ENCODE data around the gene CLCN1. TPM values are rescaled to one million over a fixed set of nuclear protein-coding genes. Genes with fewer than 3 reads are reported as not detected.

Gene CLCN1
- total and polyA plus RNA-seq, 2 donors (not counting 1 experiment from before 2014, with no cell fraction given) = under 0.01 TPM; not detected in 1

- DNase-seq (ENCODE audit: low read depth in 2 of 2) = no peak
- Histone ChIP-seq H3K4me3 (replicated peaks in 1 of 4; ENCODE audit: control extremely low read depth in 1 of 4, insufficient read depth in 1 of 4, low read depth in 3 of 4, low read length in 4 of 4) (no peak overlapping the region), H3K27ac (ENCODE audit: insufficient read depth, low read length) (no peak overlapping the region), H3K36me3 (ENCODE audit: control insufficient read depth, insufficient read depth, low read length) (peaks cover under 1% of the 10 kb centered on the region), H3K9me3 (ENCODE audit: control insufficient read depth, insufficient read depth, low read depth, low read length) (no peaks in the 10 kb centered on the region), H3K9ac (ENCODE audit: insufficient read depth, low read length) (no peak overlapping the region), H3K4me1 (ENCODE audit: control insufficient read depth, extremely low read depth, insufficient read depth, low read length) (peaks cover 2% of the 10 kb centered on the region), H3K4me2 (ENCODE audit: extremely low read depth, insufficient read depth, low read length) (no peak overlapping the region), H3K79me2 (ENCODE audit: control insufficient read depth, insufficient read depth, low read length) (no peaks in the 10 kb centered on the region), H4K20me1 (ENCODE audit: control insufficient read depth, extremely low read depth, insufficient read depth, low read length) (no peaks in the 10 kb centered on the region), H2AFZ (ENCODE audit: low read length) (no peak overlapping the region), H3K27me3 (ENCODE audit: control insufficient read depth, insufficient read depth, low read length) (no peaks in the 10 kb centered on the region)
- TF ChIP-seq EZH2 (IDR thresholded peaks at IDR 0.05; ENCODE audit: low read length, missing control alignments) = no peak
- TF ChIP-seq CTCF (conservative IDR thresholded peaks at IDR 0.05 in 1 of 2, IDR thresholded peaks at IDR 0.05 in 1 of 2; ENCODE audit: low read depth in 1 of 2, low read length in 2 of 2) = no peak
Observed at GRCh38 chr7:143399151-143399550, 83.2 kb downstream of the CLCN1 start.

DNA sequence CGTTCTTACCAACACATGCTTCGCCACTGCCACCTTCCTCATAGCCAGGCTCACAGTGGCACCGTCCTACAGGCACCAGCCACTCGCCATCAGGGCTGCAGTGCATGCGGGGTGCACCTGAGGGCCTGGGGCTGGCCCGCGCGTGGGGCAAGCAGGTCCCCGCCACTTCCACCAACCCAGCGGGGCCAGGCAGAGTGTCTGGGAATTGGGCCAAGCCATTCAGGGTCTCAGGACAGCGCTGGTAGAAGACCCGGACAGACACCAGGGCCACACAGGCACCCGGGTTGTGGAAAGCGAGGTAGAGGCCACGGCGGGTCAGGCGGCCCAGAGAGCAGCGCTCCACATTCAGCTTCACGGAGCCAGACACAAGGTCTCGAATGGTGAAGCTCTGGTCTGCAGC lies 83.7 kb downstream of the CLCN1 start:
- Histone ChIP-seq H3K36me3 (ENCODE audit: control insufficient read depth, insufficient read depth, low read length) (no peaks in the 10 kb centered on the region), H3K4me1 (ENCODE audit: control insufficient read depth, extremely low read depth, insufficient read depth, low read length) (peaks cover 2% of the 10 kb centered on the region), H2AFZ (ENCODE audit: low read length) (no peak overlapping the region), H3K27ac (ENCODE audit: insufficient read depth, low read length) (no peak overlapping the region), H3K4me3 (replicated peaks in 1 of 4; ENCODE audit: control extremely low read depth in 1 of 4, insufficient read depth in 1 of 4, low read depth in 3 of 4, low read length in 4 of 4) (no peak overlapping the region), H3K79me2 (ENCODE audit: control insufficient read depth, insufficient read depth, low read length) (no peaks in the 10 kb centered on the region), H3K27me3 (ENCODE audit: control insufficient read depth, insufficient read depth, low read length) (no peaks in the 10 kb centered on the region), H3K4me2 (ENCODE audit: extremely low read depth, insufficient read depth, low read length) (no peak overlapping the region), H3K9ac (ENCODE audit: insufficient read depth, low read length) (no peak overlapping the region), H3K9me3 (ENCODE audit: control insufficient read depth, insufficient read depth, low read depth, low read length) (no peaks in the 10 kb centered on the region), H4K20me1 (ENCODE audit: control insufficient read depth, extremely low read depth, insufficient read depth, low read length) (no peaks in the 10 kb centered on the region)
- no peak for TF ChIP-seq CTCF (conservative IDR thresholded peaks at IDR 0.05 in 1 of 2, IDR thresholded peaks at IDR 0.05 in 1 of 2; ENCODE audit: low read depth in 1 of 2, low read length in 2 of 2)
- no peak for TF ChIP-seq EZH2 (IDR thresholded peaks at IDR 0.05; ENCODE audit: low read length, missing control alignments)
- no peak for DNase-seq (ENCODE audit: low read depth in 2 of 2)

GRCh38 chr7:143401265-143401664 lies 85.4 kb downstream of the CLCN1 start:
- no peaks in the 10 kb centered on the region for H3K9me3 ChIP-seq (ENCODE audit: control insufficient read depth, insufficient read depth, low read depth, low read length)
- no peak overlapping the region for H2AFZ ChIP-seq (ENCODE audit: low read length)
- H3K27ac ChIP-seq (ENCODE audit: insufficient read depth, low read length) = no peak overlapping the region
- no peak overlapping the region for H3K4me3 ChIP-seq (replicated peaks in 1 of 4; ENCODE audit: control extremely low read depth in 1 of 4, insufficient read depth in 1 of 4, low read depth in 3 of 4, low read length in 4 of 4)
- TF ChIP-seq EZH2 (IDR thresholded peaks at IDR 0.05; ENCODE audit: low read length, missing control alignments) (no peak), CTCF (conservative IDR thresholded peaks at IDR 0.05 in 1 of 2, IDR thresholded peaks at IDR 0.05 in 1 of 2; ENCODE audit: low read depth in 1 of 2, low read length in 2 of 2) (no peak)
- no peaks in the 10 kb centered on the region for H3K79me2 ChIP-seq (ENCODE audit: control insufficient read depth, insufficient read depth, low read length)
- no peak overlapping the region for H3K4me2 ChIP-seq (ENCODE audit: extremely low read depth, insufficient read depth, low read length)
- peaks cover 3% of the 10 kb centered on the region for H3K27me3 ChIP-seq (ENCODE audit: control insufficient read depth, insufficient read depth, low read length)
- H4K20me1 ChIP-seq (ENCODE audit: control insufficient read depth, extremely low read depth, insufficient read depth, low read length) = no peaks in the 10 kb centered on the region
- H3K9ac ChIP-seq (ENCODE audit: insufficient read depth, low read length) = no peak overlapping the region
- peaks cover 4% of the 10 kb centered on the region for H3K4me1 ChIP-seq (ENCODE audit: control insufficient read depth, extremely low read depth, insufficient read depth, low read length)
- H3K36me3 ChIP-seq (ENCODE audit: control insufficient read depth, insufficient read depth, low read length) = no peaks in the 10 kb centered on the region
- no peak for DNase-seq (ENCODE audit: low read depth in 2 of 2)

Other genes starting within 250 kb of the CLCN1 start
- gene PIP, start 184.0 kb upstream of the CLCN1 start, total RNA-seq = not detected in 2 replicates
- gene PIP, start 184.0 kb upstream of the CLCN1 start, polyA plus RNA-seq = not detected in 2 replicates
- gene TAS2R39, start 132.7 kb upstream of the CLCN1 start, total RNA-seq = not detected in 2 replicates
- not detected in 2 replicates for gene TAS2R39, start 132.7 kb upstream of the CLCN1 start, polyA plus RNA-seq
- not detected in 2 replicates for gene TAS2R40, start 94.1 kb upstream of the CLCN1 start, total RNA-seq
- gene TAS2R40, start 94.1 kb upstream of the CLCN1 start, polyA plus RNA-seq = not detected in 2 replicates
- 88.6 and 110 TPM in 2 replicates for gene GSTK1, start 52.7 kb upstream of the CLCN1 start, total RNA-seq
- 131 and 132 TPM in 2 replicates for gene GSTK1, start 52.7 kb upstream of the CLCN1 start, polyA plus RNA-seq
- under 0.01 TPM in 1 of 2 replicates, not detected in the other for gene TMEM139, start 31.2 kb upstream of the CLCN1 start, total RNA-seq
- not detected in 2 replicates for gene TMEM139, start 31.2 kb upstream of the CLCN1 start, polyA plus RNA-seq
- 8.5 and 9.4 TPM in 2 replicates for gene CASP2, start 27.8 kb upstream of the CLCN1 start, total RNA-seq
- gene CASP2, start 27.8 kb upstream of the CLCN1 start, polyA plus RNA-seq = 22.6 and 33.6 TPM in 2 replicates
- 3.8 and 4.4 TPM in 2 replicates for gene FAM131B, start 46.6 kb downstream of the CLCN1 start, total RNA-seq
- gene FAM131B, start 46.6 kb downstream of the CLCN1 start, polyA plus RNA-seq = 2.0 and 4.8 TPM in 2 replicates
- 16.9 and 33.5 TPM in 2 replicates for gene ZYX, start 65.2 kb downstream of the CLCN1 start, total RNA-seq
- 85.6 and 131 TPM in 2 replicates for gene ZYX, start 65.2 kb downstream of the CLCN1 start, polyA plus RNA-seq
- under 0.01 and 0.26 TPM in 2 replicates for gene EPHA1, start 92.7 kb downstream of the CLCN1 start, total RNA-seq
- gene EPHA1, start 92.7 kb downstream of the CLCN1 start, polyA plus RNA-seq = 0.05 and 0.09 TPM in 2 replicates
- not detected in 2 replicates for gene TAS2R60, start 127.3 kb downstream of the CLCN1 start, total RNA-seq
- not detected in 2 replicates for gene TAS2R60, start 127.3 kb downstream of the CLCN1 start, polyA plus RNA-seq
- not detected in 2 replicates for gene TAS2R41, start 161.8 kb downstream of the CLCN1 start, total RNA-seq
- not detected in 2 replicates for gene TAS2R41, start 161.8 kb downstream of the CLCN1 start, polyA plus RNA-seq

Data from fibroblast of lung (primary cell).